HG02678 (cell line): ENCODE measurements around the gene CCDC9.

ENCODE experiments used
- ATAC-seq: cut with Tn5 transposase; IDR thresholded peaks from one replicate; pipeline ENCODE4 v1.9.1; 2021; ENCODE audit warnings: mild to moderate bottlenecking, moderate library complexity; ENCODE audit not compliant: unreplicated experiment

CCDC9 gene

GRCh38 chr19:47255879-47256692 is at the start of gene CCDC9:
CCDC9 (plus strand) TSS chr19:47256525; CDS start chr19:47258401, 1,876 bp downstream.
- ATAC-seq: peak; percentile 56

DNA sequence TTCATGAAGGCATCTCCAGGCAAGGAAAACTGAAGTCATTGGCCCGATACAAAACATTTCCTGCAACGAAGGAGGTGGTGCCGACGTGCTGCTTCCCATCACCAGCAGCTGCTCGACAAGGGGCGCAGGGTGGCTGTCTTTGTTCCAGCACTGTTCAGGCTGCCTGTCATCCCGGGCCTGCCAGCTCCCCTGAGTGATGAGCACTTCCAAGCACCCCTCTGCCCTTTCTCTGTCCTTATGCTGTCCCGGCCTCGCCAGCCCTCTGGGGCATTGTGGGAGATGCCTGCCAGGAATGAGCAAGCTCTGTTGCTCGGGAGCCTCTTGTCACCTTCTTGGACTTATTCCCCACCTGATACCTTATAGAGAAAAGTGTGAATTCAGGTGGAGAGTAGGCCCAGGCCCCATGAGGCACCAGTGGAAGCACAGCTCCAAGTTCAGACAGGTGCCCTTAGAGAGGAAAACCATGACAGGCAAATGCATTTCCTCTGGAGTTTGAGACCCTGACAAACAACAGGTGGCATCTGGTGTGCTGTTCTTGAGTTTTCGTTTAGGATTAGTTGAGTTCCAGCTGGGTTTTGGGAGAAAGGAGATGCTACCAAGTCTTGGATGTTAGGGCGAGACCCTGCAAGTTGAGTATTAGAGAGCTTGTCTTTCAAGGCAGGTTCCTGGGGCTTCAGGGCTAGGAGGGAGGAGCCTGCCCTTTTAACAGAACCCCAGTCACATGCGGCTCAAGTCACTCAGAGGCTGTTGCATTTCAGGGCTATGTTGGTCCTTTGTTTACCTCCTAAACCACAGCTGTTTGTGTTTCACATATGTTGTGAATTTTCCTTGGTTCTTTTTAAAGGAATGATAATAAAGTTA is 46.8 kb upstream of the CCDC9 start:
- no peak for ATAC-seq

DNA sequence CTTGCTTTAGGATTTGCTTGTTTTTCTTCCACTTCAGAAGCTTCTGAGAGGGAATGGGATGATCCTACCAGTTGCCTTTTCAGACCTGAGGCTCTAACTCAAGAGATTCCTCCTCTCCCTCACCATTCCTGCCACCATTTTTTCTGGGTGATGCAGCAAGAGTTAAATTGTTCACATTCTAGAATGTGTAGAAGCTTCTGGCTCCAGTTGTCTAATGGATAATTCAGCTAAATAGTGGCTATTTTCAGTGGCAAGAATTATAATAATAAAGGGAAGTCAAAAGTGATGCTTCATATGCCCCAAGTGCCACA is 46.2 kb upstream of the CCDC9 start:
- ATAC-seq: no peak

DNA sequence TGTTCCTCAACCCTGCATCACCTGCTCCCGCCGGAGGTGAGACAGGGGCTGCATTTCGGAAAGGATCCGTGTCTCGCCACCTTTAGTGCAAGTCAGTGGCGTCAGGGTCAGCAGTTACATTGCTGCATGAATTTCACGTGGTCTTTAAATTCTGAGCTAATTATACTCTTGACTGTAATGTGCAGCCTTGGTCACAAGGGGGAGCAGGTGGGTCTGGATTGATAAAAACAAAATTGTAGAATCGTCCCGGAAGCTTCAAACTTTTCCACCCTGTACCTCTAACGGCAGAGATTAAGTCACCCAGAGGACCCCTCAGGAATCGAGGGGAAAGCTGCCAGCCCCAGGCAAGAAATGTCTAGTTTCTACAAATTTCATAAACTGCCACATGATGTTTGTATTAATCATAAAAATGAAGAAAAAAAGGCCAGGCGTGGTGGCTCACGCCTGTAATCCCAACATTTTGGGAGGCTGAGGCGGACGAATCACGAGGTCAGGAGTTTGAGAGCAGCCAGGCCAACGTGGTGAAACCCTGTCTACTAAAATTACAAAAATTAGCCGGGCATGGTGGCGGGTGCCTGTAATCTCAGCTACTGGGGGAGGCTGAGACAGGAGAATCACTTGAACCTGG is 45.5 kb upstream of the CCDC9 start:
- no peak for ATAC-seq

DNA sequence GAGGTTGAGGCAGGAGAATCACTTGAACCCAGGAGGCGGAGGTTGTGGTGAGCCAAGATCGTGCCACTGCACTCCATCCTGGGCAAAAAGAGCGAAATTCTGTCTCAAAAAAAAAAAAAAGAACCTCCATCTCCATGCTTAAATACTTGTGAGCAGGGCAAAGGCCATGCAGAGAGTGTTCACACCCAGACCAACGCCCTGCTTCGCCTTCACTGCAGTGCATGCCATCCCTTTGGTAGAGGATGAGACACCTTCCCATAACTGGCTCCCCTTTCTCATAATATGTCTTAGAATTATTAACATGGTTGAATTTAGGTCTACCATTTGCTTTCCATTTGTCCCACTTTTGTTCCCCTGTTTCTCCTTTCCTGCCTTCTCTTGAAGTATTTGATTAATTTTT is 40.7 kb upstream of the CCDC9 start:
- ATAC-seq: no peak

- ATAC-seq: no peak
Measured at GRCh38 chr19:47221080-47221841, 35.1 kb upstream of the CCDC9 start.

- ATAC-seq: no peak
Measured at GRCh38 chr19:47221890-47222289, 34.4 kb upstream of the CCDC9 start.

GRCh38 chr19:47225746-47226425 is 30.4 kb upstream of the CCDC9 start:
- peak; percentile 53 for ATAC-seq

DNA sequence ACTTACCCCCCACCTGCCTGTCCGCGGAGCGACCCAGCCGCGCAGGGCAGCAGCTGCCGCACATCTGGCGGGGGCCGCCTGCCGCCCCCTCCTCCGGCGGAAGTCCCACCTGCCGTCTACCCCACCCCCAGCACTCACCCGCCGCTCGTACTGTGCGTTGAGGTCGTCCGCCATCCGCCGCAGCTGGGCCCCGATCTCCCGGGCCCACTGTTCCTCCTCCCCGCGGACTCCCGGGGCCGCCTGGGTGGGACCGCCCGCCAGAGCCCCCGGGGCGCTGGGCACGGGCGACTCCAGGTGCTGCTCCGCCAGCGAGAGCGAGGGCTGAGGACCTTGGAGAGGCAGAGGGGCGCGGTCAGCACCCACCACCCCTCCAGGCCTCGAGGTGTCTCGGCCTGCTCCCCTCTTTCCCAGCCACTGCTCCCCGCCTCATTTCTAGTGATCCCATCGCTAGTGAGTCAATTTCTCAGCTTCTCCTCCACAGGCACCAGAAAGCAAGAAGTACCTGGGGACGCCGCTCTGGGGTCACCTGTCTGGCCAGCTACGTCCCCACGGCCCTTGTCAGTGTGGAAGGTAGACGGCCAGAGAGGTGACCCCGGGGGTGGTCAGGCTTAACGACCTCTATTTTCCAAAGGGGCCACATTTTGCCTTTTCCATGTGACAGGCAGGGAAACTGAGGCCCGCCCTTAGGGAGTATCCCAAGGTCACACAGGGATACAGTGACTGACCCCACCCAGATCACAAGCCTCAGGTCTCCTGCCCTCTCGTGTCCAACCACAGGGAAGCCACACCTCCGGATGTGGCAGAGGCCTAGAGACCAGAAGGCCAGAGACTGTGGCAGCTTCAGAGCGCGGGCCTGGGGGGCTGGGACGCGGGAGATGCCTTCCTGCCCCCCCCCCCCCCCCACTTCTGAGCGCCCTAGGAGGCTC is 29.6 kb upstream of the CCDC9 start:
- ATAC-seq: peak; percentile 13

DNA sequence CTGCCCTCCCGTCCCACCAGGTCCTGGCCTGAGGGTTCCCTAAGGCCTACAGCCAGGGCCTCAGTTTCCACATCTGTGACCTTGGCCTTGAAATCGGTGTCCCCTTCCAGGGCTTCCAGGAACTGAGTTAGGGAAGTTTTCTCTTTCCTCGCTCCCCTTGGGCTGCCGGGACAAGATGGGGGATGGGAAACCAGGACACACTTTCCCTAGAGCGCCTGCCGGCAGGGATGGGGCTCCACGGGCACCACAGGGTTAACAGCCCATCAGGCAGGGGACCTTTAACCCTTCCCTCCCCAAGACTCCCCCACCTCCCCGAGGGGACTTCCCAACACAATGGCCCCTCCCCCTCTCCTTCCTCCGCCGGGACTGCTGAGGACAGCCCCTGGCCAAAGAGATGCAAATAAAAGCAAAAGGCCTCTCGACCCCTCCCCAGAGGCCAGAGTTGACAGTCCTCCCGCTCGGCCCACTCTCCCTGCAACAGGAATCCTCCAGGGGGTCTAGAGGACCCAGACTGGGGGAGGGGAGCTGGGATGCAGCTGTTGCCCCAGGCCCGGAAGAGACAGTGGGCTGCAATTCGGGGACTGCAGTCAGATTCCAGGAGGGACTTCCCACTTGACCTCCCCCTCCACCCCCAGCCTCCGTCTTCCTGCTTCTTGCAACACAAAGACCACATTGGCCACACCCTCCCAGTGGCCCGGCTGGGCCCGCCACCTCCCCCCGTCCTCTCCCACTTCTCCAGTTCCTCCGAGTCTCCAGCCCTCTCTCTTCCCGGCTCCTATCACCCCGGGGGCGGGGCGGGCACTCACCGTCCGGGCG is 28.8 kb upstream of the CCDC9 start:
- ATAC-seq: no peak

DNA sequence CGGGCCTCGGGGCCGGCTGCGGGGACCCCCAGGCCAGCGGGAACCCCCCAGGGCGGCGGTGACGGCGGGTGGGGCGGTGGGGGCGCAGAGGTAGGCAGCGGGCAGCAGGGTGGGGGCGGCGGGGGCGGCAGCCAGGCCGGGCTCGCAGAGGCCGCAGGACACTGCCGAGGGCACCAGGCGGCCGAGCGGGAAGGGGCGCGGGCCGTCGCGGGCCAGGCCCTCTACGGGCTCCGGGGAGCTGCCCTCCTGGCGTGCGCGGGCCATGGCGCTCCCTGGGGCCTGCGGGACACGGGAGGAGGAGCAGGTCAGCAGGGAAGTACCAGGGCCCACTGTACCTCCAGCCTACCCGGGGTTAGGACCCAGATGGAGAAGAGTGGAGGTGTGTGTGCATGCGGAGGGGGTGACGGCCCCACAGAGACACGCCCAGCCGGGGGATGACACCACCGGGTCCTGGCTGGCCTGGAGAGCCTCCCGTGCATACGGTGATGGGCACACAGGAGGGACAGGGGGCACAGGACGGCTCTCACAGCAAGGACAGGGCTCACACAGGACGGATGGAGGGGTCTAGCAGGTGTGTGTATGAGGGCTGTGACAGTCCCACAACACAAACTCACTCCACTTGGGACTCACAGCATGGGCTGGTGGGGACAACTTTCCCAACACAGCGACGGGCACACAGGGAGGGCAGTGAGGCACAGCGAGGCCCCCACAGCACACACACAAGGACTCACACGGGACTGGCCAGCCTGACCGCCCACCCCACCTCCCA is 28.0 kb upstream of the CCDC9 start:
- ATAC-seq: no peak

DNA sequence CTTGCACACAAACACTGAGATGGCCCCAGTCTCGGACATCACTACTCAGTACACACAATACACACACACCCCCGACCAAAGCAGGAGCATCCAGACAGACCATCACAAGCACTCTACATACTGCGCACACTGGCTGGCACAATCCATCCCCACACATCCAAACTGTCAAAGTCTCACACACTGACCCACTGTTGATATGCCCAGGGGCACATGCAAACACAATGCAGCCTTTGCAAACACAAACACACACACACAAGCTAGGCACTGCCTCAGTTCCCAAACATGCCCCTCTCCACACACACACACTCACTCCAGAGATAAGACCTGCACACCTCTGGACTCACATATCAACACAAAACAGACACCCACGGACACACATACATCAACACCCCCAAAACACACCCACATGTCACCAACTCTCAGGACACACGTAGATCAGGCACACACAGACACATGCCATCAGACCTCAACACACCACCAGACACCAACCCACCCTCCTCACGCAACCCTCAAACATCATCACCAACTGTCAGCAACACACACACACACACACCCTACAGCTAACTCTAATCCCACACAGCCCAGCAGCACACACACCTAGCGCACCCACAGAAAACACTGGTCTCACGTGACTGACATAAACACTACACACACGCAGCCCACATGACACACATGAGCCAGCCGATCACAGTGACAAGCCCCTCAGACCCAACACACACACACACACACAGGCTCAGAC is 27.2 kb upstream of the CCDC9 start:
- no peak for ATAC-seq

DNA sequence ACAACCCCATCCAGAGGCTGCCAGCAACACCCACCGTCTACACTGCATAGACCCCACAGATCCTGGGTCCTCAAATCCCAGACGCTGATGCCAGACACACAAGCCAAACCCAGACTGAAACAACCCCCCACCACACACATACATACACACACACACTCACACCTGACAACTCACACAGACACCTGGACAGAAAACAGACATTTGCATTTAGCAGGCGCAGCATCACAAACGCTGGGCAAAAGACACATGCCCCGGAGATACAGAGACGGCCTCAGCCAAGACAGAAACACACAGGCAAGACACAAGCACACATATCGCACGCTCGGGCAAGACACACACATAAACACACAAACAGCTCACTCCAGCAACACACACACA is 26.7 kb upstream of the CCDC9 start:
- ATAC-seq: no peak

DNA sequence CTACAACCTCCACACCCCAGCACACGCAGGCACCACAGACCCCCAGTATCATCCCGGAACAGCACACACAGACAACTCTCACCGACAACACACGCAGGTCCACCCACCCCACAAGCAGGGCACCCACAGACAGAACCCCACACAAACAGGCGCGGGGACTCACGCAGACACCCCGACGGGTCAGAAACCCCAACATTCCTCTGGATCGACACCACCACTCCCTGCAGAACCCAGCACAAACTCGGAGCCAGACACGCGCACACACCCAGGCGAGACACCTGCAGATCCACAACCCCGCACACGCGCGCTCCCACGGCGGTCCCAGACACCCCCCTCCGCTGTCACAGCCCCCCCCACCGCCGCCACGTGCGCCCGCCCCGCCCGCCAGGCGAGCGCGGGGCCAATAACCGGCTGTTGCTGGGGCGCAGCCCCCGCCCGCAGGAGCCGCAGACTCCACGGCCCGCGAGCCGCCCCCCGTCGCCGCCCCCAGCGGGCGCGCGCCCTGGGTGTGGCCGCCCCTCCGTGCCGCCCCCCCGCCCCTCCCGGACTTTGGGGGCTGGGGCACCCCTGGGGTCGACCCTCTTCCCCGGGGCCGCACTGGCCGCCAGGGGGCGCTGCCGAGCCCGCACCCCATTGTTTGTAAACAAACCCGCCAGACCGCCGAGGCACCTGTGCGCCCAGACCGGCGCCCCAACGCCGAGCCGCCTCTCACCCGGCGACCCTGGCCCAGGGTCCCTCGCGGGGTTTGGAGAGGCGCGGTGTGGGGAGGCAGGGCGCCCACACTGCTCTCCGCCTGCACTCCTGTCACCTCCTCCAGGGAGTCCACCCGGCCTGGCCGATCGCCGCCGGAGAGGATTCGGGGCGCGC is 26.0 kb upstream of the CCDC9 start:
- peak; percentile 25 for ATAC-seq

DNA sequence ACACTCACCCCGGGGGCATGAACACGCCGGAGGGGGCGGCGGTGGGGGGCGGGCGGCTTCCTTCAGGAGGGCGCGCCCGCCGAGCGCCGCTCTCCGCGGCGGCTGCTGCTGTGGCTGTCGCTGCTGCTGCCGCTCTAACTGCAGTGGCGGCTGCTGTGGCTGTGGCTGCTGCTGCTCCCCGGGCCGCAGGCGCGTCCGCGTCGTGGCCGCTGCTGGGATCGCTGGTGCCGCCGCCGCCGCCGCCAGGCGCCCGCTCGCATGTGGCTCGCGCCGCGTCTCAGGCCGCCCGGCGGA is 25.5 kb upstream of the CCDC9 start, which contains the start of gene BBC3:
Gene BBC3, minus strand, starts transcription at position 279 of the 294 bp plus-strand sequence. CDS start 2,768 bp downstream, outside the sequence.
- ATAC-seq: no peak
